ENCODE data around the gene SNRPA.

DNA sequence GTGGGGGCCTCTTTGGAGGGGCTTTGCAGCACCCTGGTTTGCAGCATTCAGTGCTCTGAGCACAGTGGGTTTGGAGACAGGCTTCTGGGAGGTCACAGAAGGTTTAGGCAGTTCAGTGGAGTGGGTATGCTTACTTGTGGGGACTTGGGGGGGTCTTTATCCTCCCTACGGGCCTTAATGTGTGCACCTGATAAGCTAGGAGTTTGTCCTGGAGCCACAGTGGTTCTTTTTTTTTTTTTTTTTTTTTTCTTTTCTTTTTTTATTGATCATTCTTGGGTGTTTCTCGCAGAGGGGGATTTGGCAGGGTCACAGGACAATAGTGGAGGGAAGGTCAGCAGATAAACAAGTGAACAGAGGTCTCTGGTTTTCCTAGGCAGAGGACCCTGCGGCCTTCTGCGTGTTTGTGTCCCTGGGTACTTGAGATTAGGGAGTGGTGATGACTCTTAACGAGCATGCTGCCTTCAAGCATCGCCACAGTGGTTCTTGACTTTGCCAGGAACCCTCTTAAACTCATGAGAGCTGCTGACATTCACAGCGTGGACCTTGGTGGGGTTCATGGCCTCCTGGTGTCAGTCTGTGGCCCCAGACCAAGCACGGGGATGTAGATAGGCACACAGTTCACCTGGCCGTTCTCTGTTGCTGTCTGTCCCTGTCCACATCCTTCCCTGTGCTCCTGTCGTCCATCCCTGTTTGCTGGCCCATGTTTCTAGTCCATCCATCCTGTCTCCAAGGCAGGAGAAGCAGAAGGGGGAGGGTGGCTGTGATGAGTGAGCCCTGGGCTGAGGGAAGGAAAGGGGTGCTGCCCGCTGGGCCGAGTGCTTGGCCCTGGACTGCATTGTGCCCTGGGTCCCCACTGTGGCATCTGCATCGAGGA, 50.7 kb downstream of the SNRPA start:
- TF ChIP-seq, protein P1, sequence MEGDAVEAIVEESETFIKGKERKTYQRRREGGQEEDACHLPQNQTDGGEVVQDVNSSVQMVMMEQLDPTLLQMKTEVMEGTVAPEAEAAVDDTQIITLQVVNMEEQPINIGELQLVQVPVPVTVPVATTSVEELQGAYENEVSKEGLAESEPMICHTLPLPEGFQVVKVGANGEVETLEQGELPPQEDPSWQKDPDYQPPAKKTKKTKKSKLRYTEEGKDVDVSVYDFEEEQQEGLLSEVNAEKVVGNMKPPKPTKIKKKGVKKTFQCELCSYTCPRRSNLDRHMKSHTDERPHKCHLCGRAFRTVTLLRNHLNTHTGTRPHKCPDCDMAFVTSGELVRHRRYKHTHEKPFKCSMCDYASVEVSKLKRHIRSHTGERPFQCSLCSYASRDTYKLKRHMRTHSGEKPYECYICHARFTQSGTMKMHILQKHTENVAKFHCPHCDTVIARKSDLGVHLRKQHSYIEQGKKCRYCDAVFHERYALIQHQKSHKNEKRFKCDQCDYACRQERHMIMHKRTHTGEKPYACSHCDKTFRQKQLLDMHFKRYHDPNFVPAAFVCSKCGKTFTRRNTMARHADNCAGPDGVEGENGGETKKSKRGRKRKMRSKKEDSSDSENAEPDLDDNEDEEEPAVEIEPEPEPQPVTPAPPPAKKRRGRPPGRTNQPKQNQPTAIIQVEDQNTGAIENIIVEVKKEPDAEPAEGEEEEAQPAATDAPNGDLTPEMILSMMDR (conservative IDR thresholded peaks at IDR 0.05) = no peak
- TF ChIP-seq ZFX (IDR thresholded peaks at IDR 0.05) = no peak
